ENCODE measurements around the gene SPRR2G.

- TF ChIP-seq, protein P1, sequence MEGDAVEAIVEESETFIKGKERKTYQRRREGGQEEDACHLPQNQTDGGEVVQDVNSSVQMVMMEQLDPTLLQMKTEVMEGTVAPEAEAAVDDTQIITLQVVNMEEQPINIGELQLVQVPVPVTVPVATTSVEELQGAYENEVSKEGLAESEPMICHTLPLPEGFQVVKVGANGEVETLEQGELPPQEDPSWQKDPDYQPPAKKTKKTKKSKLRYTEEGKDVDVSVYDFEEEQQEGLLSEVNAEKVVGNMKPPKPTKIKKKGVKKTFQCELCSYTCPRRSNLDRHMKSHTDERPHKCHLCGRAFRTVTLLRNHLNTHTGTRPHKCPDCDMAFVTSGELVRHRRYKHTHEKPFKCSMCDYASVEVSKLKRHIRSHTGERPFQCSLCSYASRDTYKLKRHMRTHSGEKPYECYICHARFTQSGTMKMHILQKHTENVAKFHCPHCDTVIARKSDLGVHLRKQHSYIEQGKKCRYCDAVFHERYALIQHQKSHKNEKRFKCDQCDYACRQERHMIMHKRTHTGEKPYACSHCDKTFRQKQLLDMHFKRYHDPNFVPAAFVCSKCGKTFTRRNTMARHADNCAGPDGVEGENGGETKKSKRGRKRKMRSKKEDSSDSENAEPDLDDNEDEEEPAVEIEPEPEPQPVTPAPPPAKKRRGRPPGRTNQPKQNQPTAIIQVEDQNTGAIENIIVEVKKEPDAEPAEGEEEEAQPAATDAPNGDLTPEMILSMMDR (conservative IDR thresholded peaks at IDR 0.05), result no peak
- no peak for TF ChIP-seq EZH2 (IDR thresholded peaks at IDR 0.05; ENCODE audit: low read depth)
These were observed 27.8 kb downstream of the SPRR2G start for GRCh38 chr1:153122831-153123421.
